ENCODE measurements around the gene BCR. TPM values are rescaled to one million over a fixed set of nuclear protein-coding genes. Genes with fewer than 3 reads are reported as not detected.

BCR gene
- total RNA-seq, 1 experiment from 2014 or later = 77.0 TPM

DNA sequence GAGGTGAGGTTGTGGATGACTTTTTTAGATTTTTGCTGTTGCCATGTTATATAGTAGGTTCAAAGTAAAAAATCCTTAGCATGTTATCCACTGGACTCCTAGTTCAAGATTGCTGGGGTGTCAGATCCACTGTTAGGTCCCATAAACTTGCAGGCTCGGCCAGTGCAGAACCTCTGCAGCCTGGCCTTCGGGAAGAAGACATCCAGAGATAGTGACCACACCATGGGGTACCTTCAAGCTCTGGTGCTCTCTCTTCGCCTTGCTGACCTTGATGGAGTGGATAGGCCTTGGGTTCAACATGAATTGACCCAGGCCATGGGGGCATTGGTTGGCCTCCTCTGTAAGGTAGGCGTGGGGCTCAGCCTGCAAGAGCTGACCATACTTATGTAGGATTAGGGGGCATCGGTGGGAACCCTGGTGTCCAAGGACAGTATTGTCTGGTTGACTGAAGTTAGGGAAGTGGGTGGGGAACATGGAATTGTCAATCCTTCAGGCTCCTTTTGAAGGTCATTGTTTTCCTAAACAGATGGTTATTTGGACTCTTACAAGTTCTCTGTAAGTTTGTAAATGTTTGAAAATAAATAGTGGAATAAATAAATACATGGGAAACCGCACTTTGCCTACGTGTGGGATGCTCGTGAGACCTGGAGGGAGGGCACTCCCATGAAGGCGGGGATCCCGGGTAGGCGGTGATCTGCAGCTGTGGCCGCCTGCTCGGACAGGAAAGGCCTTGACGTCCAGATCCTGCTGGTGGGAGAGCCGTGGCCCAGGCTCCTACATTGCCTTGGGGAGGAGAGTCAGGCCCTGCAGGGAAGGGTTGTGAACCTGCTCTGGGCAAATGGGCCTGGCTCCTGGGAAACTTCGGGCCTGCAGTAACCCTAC lies 37.1 kb downstream of the BCR start:
- no peak overlapping the region for H2BK20ac ChIP-seq (ENCODE audit: low read depth, low read length, poor library complexity, severe bottlenecking)
- H3K4me2 ChIP-seq (ENCODE audit: insufficient read depth, insufficient read length, low read length) = no peak overlapping the region
- H3K9me3 Mint-ChIP-seq = no peaks in the 10 kb centered on the region
- H3T11ph ChIP-seq (ENCODE audit: low read length) = no peak overlapping the region
- H2BK15ac ChIP-seq (ENCODE audit: low read depth, low read length) = no peak overlapping the region
- no peak overlapping the region for H2BK12ac ChIP-seq (ENCODE audit: insufficient read length, low read depth, low read length)
- no peaks in the 10 kb centered on the region for H3K9me3 ChIP-seq (ENCODE audit: control insufficient read depth, low read depth, low read length)
- H3K4ac ChIP-seq (ENCODE audit: low read depth, low read length) = no peak overlapping the region
- no peak overlapping the region for H2AK5ac ChIP-seq (ENCODE audit: insufficient read length, low read length)
- no peak overlapping the region for H2BK5ac ChIP-seq (ENCODE audit: insufficient read length, low read length)
- H4K8ac ChIP-seq (replicated peaks; ENCODE audit: insufficient read length, low read depth, low read length) = no peak overlapping the region
- no peaks in the 10 kb centered on the region for H3K23me2 ChIP-seq (ENCODE audit: insufficient read length, low read depth, low read length, poor library complexity, severe bottlenecking)
- H3K79me2 ChIP-seq (ENCODE audit: insufficient read depth, low read length) = peaks cover 63% of the 10 kb centered on the region
- WGBS (ENCODE audit: extremely low coverage, insufficient read length, low lambda C conversion rate) = no CpG with 5 or more reads among the region's 16 CpGs
- H3K9ac ChIP-seq (ENCODE audit: extremely low read depth, insufficient read length, low read length) = no peak overlapping the region
- no peaks in the 10 kb centered on the region for H4K20me1 ChIP-seq (ENCODE audit: control insufficient read depth, insufficient read depth, insufficient read length)
- TF ChIP-seq, protein P1, sequence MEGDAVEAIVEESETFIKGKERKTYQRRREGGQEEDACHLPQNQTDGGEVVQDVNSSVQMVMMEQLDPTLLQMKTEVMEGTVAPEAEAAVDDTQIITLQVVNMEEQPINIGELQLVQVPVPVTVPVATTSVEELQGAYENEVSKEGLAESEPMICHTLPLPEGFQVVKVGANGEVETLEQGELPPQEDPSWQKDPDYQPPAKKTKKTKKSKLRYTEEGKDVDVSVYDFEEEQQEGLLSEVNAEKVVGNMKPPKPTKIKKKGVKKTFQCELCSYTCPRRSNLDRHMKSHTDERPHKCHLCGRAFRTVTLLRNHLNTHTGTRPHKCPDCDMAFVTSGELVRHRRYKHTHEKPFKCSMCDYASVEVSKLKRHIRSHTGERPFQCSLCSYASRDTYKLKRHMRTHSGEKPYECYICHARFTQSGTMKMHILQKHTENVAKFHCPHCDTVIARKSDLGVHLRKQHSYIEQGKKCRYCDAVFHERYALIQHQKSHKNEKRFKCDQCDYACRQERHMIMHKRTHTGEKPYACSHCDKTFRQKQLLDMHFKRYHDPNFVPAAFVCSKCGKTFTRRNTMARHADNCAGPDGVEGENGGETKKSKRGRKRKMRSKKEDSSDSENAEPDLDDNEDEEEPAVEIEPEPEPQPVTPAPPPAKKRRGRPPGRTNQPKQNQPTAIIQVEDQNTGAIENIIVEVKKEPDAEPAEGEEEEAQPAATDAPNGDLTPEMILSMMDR (conservative IDR thresholded peaks at IDR 0.05) = no peak
- H3K56ac ChIP-seq (ENCODE audit: insufficient read length, low read depth, low read length) = no peak overlapping the region
- H2BK120ac ChIP-seq (ENCODE audit: low read depth, low read length, poor library complexity, severe bottlenecking) = no peak overlapping the region
- H3K27ac Mint-ChIP-seq = peak overlapping the region in 2 of 3 experiments; percentile 45 to 72; a peak in 4 of 7 replicates
- H3K18ac ChIP-seq (ENCODE audit: insufficient read length, low read depth, low read length) = no peak overlapping the region
- H3K4me1 Mint-ChIP-seq = peaks cover 72 to 78% of the 10 kb centered on the region in 2 experiments
- H4K5ac ChIP-seq (ENCODE audit: insufficient read length, low read depth, low read length) = no peak overlapping the region
- H3K27me3 Mint-ChIP-seq (ENCODE audit: low read depth) = no peaks in the 10 kb centered on the region
- no peak overlapping the region for H3K23ac ChIP-seq (ENCODE audit: insufficient read length, low read depth, low read length)
- no peak overlapping the region for H2AFZ ChIP-seq (ENCODE audit: low read length)
- H3K36me3 Mint-ChIP-seq (ENCODE audit: insufficient read depth in 1 of 3, low read depth in 3 of 3) = no peaks in the 10 kb centered on the region; a peak in 1 of 7 replicates
- no peak overlapping the region for H3K4me3 Mint-ChIP-seq
- no peak overlapping the region for H3K27ac ChIP-seq (ENCODE audit: insufficient read length, low read depth, low read length)
- H3K14ac ChIP-seq (ENCODE audit: insufficient read depth, low read length) = no peak overlapping the region; the same call in 1 of the 2 replicates
- peaks cover 20% of the 10 kb centered on the region for H3K79me1 ChIP-seq (ENCODE audit: insufficient read depth, low read depth, low read length, poor library complexity, severe bottlenecking)
- H3K4me1 ChIP-seq (ENCODE audit: insufficient read depth, low read length) = peaks cover 16% of the 10 kb centered on the region; the same call in 1 of the 2 replicates
- no peaks in the 10 kb centered on the region for H3K27me3 ChIP-seq (ENCODE audit: insufficient read depth, low read length)
- no peak overlapping the region for H4K91ac ChIP-seq (ENCODE audit: insufficient read length, low read depth, low read length)
- DNase-seq = no peak
